ENCODE data around the gene RAB11FIP2.

Gene RAB11FIP2

DNA sequence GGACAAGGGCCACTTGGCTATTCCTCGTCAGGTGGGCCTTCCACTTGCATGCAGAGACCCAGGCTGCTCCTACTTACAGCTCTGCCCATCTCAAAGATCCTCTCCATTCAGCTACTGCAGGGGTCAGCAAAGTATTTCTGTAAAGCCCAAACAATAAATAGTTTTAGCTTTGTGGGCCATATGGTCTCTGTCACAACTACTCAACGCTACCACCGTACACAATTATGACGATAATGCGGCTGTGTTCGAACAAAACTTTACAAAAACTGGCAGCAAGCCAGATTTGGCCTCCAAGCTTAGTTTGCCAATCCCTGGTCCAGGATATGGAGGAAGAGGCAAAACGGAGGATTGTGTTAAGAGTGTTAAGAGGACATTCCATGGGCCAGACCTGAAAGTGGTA is 12.8 kb downstream of the RAB11FIP2 start:
- DNase-seq = no peak

DNA sequence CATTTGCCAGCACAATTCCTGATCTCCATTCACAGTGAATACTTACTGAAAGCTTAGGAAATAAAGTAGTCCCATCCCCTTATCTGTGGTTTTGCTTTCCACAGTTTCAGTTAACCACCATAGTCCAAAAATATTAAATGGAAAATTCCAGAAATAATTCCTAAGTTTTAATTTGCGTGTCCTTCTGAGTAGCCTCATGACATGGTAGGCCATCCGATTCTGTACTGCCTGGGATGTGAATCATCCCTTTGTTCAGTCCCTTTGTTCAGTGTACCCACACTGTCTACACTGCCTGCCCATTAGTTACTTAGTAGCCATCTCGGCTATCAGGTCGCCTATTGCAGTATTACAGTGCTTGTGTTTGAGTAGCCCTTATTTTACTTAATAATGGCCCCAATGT is 14.2 kb downstream of the RAB11FIP2 start:
- no peak for DNase-seq

DNA sequence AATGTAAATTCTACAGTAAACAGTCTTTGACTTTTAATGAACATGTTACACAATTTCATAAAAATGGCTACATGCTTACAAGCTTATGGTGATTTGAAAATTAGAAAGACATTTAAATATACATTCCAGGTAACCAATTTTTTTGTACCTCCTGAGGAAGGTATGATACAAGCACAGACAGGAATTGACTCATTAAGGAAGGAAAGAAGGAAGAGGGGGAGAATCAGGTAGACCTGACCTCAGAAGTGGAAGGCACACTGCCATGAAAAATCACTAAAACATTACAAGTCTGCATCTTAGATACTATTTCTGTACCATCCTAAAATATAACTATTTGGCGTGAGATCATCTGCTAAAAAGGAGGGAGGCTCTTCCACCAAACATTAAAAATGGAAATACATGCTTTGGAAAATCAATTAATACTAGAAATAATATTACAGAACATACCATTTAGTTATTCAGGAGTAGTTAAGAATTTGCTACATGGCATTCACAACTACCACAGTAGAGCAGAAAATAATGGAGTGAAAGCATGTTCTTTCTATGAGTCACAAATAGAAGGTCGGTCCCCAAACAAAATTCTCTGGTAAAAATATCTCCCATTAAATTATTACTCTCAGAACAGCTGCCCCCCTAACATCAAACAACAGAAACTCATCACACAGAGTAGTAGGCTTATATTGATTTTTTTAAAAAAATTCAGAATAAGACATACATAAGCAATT is 15.2 kb downstream of the RAB11FIP2 start:
- no peak for DNase-seq

DNA sequence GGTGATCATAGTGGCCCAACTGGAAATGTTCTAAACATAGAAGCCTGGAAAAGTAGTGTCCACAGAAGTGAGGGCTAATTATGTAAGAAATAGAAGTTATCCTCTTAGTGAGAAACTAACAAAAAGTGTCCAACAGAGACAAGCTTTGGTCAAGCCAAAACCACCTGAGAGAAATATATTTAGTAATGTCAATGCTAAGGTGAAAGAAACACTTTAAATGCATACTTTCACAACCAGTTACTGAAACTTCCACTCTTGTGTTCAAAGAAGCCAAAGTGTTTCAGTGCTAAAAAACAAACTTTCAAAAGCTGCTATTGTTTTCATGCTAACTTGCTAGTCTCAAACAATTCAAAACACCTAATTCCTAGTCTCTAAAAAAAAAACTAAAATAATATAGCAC is 18.1 kb downstream of the RAB11FIP2 start:
- DNase-seq = no peak

DNA sequence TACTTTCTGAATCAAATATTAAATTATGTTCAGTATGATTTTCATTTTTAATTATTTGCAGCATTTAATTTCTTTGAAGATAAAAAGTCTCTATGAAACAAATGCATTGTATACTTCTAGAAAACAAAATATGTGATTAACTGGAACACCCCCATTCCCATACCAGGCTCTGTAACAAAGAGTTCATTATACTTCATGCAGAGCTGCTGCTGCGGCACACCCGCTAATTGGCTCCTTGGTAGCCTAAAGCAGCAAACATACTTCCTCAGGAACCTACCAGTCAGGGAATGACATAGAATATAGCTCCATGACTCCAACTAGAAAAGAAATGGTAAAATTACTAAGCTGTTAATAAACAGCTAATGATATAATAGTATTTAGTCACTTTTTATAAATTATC is 19.3 kb downstream of the RAB11FIP2 start:
- no peak for DNase-seq

DNA sequence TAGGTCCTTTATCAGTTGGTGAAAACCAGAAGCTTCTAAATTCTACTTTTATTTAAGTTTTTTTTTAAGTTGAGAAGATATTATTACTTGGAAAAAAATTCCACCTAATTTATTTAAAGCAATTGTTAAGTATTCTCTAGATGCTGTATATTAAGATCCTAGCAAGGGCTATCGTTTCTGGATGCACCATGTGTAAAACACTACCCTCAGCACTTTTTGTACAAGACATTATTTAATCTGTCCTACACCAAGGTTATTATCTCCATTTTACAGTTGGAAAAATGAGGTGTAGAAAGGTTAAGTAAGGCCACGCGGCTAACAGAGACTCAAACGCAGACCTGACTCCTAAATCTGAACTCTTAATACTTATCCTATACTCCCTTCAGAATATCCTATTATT is 19.8 kb downstream of the RAB11FIP2 start:
- DNase-seq = no peak

DNA sequence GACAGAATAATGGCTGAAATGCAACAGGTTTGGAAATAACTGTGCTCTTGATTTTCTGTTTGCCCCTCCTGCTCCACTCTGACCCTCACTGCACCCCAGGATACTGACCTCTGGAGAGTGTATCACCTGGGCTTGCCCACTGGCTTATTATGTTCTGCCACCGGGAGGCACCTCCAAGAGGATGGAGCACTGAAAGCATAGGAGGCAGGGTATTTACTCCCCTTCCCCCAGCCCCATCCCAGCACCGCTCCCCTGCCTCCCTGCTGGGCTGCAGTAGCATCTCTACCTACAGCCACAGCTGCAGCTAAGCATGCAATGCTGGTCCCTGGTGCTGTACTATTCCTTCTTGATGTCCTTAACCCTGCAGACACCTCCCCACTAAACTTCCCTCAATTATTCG is 26.4 kb downstream of the RAB11FIP2 start:
- DNase-seq = no peak

DNA sequence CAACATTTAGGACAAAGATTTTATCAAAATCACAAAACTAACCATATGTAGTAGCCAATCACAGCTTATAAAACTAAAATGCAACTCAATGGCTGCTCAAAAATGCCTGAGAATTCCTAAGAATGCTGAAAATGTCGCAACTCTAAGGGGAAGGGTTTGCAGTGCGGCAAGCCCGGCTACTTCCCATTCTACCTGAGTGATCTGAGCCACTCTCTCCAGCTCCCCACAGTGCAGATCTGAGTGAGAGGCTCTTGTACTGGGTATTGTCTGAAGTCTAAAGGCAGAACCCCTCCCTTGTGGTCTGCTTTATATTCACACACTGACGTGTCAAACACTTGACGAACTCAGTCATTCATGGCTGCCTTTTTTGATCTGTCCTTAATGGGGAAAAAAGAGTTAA is 28.9 kb downstream of the RAB11FIP2 start:
- no peak for DNase-seq

DNA sequence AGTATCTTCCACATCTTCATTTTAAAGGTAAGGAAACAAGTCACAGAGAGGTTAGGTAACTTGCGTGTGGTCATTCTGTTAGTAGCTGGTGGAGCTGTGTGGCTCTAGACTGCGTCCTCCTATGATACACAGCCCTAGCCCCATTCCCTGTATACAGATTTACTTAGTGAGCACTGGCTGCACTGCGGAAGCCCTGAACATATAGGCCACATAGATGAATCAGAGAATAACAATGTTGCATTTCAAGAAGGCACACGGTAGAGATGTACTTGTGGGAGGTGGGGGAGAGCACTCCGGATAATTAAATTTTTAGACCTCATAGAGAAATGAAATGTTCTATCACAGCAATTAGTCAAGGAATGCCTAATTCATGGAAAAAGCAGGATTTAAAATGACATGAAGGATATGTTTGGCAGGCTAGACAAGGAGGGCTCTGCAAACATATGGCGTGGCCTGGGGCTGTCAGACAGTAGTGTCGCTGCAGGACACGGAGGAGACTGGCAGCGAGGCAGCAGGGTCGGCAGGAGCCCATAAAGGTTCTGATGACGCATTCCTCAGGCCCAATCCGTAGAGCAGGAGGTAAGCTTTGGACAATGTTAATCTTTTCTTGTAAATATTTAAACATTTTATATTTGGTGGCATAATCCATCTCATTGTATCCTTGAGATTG is 29.5 kb downstream of the RAB11FIP2 start:
- no peak for DNase-seq

DNA sequence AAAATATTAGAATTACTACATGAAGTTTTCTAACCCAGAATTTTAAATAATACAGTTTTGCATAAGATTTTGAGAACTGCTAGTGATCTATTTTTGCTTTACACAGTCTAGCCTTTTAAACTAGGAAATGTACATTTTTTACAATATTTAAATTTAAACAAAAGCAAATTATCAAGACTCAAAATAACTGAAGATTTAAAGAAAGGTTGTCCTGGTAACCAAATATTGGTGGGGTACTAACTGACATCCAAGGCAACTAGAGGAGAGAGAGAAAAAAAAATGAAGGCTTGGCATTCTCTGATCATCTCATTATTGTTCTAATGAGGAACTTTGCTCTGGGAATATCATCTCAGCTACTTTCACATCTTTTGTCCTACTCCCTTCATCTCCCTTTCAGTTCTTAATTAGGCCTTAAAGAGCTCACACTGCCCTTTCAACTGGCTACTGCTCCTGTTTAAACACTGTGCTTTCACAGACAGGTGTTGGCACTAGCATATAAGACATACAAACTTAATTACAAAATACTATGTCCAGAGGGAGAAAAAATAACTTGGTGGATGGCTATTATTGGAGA is 33.7 kb downstream of the RAB11FIP2 start:
- no peak for DNase-seq

DNA sequence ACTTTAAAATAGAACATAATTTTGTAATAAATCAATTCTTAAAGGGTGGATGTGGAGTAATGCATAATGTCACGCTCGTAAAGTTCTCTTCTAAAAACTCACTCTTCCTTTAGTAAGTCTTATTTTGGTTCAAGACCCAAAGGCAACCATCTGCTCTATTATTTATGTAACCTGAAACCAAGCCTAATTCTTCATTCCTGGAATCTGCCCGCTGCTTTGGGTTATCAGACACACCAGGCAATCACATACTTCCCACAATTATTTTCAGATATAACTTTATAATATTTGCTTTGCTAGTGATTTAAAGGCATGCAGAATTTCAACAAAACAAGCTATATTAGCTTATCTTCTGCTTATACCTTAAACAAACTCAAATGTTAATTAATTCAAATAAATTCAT is 39.0 kb downstream of the RAB11FIP2 start:
- DNase-seq = no peak

DNA sequence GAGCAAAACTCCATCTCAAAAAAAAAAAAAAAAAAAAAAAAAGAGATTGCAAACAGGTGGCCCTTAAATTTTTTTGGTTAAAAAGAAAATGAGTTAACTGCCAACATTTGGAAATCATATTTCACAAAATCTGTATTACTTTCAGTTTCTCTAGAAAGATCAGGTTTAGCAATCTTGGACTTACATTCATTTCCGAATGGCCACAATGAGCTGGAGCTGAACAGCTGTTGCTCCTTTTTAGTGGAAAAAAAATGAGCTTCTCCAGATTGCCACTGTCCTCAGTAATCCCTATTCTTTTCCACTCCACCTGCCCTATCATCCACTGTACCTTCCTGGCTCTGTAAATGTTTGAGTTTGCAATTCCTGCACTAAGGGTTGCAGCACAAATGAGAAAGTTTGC is 43.6 kb downstream of the RAB11FIP2 start:
- no peak for DNase-seq

DNA sequence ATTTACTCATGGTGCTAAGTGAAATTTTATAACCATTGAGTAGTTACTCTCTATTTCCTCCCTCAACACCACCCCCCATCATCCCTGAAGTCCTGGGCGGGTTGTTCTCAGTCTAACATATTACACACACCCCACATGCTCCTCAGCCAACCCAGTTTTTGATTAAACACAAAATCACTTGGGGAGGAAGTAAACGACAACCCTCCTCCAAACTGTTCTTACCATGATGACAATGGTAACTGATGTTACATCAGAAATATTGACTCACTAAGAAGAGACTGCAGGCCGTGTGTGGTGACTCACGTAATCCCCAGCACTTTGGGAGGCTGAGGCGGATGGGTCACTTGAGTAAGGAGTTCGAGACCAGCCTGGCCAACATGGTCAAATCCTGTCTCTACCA is 44.2 kb downstream of the RAB11FIP2 start:
- DNase-seq = no peak

DNA sequence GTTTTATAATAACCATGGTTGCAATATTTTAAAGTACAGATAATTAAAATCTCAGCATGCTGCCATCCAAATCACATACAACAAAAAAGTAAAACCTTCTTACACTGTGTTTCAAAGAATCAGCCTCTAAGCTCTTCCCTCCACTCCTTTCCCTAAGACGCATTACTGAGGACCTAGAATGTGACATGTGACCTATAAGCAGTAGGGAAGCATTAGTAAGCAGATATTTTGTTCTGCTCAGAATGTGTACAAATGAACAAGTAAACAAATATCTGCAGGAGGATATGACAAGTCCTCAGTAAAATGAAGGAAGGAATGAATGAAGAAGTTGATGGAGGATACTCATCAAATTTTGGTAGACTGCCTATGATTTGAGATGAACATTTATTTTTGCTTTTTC is 49.1 kb downstream of the RAB11FIP2 start:
- no peak for DNase-seq

DNA sequence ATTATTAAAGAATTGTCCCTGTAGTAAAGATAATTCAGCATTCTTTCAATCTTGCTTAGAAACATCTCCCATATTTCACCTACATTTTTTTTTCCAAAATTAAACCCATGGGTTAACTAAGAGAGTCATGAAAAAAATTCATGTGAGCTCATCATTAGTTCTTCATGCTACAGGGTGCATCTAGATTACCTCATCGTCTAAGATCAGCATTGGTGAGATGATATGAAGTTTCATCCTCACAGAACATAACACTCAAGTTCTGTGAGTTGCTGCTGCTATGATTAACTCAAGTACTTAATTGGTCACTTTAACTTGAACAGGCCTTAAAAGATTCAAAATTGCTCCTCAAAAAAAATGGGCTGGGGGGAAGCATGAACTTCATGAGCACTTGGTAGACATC is 50.0 kb downstream of the RAB11FIP2 start:
- no peak for DNase-seq

DNA sequence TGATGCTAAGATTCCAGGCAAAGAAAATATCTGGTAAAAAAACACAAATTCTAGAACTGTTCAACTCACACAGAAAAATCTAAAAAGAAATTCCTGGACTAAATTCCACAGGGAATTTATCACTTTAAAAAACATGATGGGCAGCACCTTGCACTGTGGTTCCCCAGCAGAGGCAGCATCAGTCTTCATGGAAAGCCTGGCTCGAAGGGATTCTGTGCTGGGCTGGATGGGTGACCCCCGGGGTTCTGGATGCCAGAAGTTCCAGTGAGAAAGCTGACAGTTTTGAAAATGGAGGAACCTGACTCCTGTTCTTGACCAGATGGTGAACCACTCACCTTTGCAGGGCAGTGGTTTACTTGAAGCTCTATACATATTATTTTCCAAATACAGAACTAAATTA is 52.0 kb downstream of the RAB11FIP2 start:
- no peak for DNase-seq

DNA sequence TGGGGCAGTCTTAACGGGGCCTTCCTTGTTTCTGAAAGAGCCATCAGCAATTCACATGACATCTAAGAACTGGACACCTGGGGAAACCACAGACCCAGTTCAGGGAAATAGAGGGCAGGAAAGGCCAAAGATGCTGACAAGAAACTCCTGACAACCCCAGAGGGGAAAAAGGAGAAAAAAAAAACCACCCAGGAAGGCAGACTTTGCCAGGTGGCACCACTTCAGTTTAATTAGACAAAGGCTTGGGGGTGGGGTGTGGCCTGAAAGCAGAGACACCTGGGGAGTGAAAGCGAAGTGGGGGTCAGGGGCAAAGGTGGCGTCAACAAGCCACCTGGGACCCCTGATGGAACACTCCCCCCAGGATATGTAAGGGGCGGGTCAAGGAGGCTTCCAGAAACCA is 53.6 kb downstream of the RAB11FIP2 start:
- DNase-seq = no peak

DNA sequence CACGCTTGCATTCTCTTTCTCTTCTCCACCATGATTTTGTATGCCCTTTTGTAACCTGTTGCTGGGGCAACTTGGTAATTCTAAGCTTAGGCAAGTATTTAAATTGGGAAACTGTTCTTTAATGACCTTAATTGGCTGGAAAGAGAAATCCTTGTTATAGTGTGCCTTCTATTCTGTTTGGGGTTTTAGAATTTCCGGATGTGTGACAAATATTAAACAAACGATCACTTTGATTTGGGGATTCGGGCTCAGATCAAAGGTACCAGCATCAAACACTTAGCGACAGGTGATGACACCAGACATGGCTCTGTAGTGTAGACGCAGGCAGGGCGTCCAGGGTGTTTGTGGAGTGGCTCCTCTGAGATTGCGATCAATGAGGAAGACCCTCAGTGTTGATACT is 55.0 kb downstream of the RAB11FIP2 start:
- DNase-seq = no peak

DNA sequence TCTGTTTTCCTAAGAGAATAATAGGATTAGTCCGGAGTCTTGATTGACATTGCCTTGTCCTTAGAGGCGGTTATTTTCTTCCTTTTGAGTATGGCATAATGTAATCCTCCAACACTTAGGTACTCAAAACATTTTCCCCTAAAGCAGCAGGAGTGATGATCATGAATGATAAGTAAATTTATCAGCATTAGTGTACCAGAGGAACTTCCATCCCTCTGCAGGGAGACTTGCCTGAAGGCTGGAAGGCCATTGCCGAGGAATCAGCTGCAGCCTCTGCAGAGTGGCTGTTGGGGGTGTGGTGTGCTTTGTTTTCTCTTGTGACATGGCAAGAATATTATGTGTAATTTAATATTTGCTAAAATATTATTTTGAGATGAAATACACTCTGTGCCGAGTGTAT is 56.8 kb downstream of the RAB11FIP2 start:
- DNase-seq = no peak

DNA sequence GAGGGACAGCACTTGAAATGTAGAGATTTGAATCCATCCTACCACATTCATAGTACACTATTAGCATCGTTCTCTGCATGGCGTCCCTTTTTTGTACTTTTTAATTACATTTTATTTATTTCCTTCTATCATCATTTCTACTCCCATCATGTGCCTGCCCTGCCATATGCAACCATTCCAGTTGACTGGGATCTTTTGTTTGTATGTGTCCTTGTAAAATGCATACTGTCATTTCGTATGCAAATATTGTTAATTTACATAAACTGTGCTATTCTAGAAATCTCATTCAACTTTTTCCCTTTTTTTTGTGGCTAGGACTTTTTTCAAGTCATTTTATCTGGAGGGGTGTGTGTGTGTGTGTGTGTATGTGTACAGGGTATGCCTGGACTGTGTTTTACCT is 57.9 kb downstream of the RAB11FIP2 start:
- no peak for DNase-seq

DNA sequence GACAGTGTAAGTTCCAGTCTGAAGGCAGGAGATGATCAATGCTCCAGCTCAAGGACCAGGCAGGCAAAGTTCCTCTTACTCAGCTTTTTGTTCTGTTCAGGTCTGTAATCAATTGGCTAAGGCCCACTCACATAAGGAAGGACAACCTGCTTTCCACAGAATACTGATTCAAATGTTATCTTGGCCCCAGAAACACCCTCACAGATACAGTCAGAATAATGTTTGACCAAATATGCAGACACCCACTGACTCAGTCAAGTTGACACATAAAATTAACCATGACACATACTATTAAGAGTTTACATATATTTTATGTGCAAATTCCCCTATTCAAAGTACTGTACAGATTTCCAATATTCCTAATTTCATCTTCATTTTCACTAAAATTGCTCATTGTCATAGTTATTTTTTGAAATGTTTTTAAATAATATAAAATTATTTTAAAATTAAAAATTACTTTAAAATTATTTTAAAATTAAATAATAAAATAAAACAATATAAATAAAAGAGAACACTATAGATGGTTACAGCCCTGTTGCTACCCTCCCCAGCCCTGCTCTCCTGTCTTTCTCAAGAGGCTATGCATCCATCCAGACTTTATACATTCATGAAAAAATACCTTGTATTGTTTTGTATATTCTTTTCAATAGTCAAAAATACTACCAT is 59.4 kb downstream of the RAB11FIP2 start:
- DNase-seq = no peak

DNA sequence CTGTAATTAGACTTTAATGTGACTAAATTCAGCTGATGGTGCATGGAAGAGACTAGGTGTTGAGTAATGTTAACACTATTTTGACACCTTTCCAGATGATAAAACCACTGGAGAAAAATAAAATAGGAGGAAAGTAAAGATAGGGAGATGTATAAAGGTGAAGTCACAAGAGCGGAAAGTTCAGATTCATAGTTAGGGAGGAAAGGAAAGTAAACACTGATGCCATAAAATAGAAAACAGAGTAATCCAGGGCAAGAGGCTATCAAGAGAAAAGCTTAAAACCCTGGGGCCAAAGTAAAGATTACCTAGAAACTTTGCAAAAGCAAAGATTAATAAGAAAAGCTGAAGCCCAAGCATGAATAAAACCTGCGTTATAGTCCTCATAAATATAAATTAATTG is 62.8 kb downstream of the RAB11FIP2 start:
- no peak for DNase-seq

DNA sequence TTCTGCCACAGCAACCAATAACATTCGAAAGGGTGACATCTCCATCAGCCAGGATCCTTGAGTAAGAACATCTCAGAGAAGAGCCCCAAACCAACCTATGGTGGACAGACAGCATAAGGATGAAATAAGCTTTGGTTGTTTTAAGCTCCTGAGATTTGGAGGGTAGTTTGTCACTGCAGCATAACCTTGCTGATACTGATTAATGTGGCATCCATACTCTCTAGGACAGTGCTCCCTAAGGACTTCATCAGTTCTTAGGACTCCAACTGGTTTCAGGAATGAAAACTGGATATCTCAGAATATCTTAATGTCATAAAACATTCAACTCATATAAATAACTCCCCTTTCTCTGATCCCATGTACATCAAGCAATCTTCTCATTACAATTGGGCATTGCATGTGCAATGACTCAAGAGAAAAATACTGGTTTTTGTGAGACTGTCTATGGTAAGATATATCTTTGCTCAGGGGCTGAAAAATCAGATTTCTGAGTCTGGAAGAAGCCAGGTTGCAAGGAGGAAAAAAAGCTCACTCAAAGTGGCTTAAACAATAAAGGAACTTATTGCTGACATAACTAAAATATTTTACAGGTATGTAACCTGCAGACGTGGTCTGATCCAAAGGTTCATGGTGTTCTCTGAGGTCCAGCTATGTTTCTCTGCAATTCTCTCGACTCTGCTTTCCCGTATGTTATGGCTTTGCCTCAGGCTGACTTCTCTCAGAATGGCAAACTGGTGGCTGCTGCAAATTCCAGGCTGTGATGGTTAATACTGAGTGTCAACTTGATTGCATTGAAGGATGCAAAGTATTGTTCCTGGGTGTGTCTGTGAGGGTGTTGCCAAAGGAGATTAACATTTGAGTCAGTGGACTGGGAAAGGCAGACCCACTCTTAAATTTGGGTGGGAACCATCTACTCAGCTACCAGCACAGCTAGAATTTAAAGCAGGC is 65.7 kb downstream of the RAB11FIP2 start:
- DNase-seq = no peak

Data from COR-L47 (cell line).